ENCODE measurements around the gene SORCS1. TPM values are rescaled to one million over a fixed set of nuclear protein-coding genes. Genes with fewer than 3 reads are reported as not detected.

Gene SORCS1
- total and polyA plus RNA-seq, 2 experiments from 2014 or later: 2.9 to 8.9 TPM

DNA sequence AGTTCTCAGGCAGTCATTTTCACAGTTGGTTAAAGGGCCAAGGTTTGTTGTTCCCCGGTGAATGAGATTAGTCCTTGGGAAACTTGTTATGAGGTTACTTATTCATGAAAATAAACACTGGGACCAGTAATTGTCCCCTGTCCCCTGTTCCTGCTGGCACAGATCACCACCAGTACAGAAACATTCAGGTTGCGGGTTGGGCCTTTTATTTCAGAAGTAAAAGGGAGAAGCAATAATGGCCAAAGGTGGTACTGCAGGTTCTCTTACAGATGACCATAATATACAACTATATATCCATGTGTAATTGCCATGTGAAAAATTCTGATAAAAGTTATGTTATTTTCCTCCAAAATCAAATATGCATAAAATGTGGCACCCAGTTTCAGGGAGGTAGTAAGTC, 442.0 kb downstream of the SORCS1 start:
- peaks cover 12% of the 10 kb centered on the region; the same call in 2 of the 3 replicates for H3K4me1 Mint-ChIP-seq
- DNase-seq (ENCODE audit: low spot score) (peak; percentile 28), ATAC-seq (no peak; the same call in 2 of the 3 replicates)
- H3K9me3 Mint-ChIP-seq: peaks cover 2% of the 10 kb centered on the region; the same call in 1 of the 3 replicates
- no peaks in the 10 kb centered on the region for H3K27me3 Mint-ChIP-seq (ENCODE audit: insufficient read depth, low read depth, poor library complexity)
- peaks cover 9% of the 10 kb centered on the region for H3K36me3 Mint-ChIP-seq (ENCODE audit: low read depth)
- Histone ChIP-seq H3K4me3 (no peak overlapping the region), H3K9me2 (ENCODE audit: insufficient read depth) (no peaks in the 10 kb centered on the region), H4K20me1 (replicated peaks; ENCODE audit: insufficient read depth) (no peaks in the 10 kb centered on the region), H3K79me2 (replicated peaks; ENCODE audit: insufficient read depth) (no peaks in the 10 kb centered on the region), H3K27ac (ENCODE audit: low read depth) (no peak overlapping the region), H3K27me3 (ENCODE audit: insufficient read depth) (no peaks in the 10 kb centered on the region), H3K4me1 (ENCODE audit: insufficient read depth) (peaks cover 14% of the 10 kb centered on the region; the same call in 1 of the 2 replicates), H3F3A (replicated peaks; ENCODE audit: low read depth) (no peaks in the 10 kb centered on the region), H3K36me3 (ENCODE audit: insufficient read depth) (no peaks in the 10 kb centered on the region), H2AFZ (no peak overlapping the region), H3K4me2 (no peak overlapping the region)
- no peak overlapping the region for H3K27ac Mint-ChIP-seq
- no peak overlapping the region for H3K4me3 Mint-ChIP-seq
- TF ChIP-seq ZNF114 (CRISPR knock-in tag; IDR thresholded peaks at IDR 0.05) (no peak), CREB1 (CRISPR knock-in tag; IDR thresholded peaks at IDR 0.05; ENCODE audit: low read depth) (no peak)
- TF ChIP-seq, protein P1, sequence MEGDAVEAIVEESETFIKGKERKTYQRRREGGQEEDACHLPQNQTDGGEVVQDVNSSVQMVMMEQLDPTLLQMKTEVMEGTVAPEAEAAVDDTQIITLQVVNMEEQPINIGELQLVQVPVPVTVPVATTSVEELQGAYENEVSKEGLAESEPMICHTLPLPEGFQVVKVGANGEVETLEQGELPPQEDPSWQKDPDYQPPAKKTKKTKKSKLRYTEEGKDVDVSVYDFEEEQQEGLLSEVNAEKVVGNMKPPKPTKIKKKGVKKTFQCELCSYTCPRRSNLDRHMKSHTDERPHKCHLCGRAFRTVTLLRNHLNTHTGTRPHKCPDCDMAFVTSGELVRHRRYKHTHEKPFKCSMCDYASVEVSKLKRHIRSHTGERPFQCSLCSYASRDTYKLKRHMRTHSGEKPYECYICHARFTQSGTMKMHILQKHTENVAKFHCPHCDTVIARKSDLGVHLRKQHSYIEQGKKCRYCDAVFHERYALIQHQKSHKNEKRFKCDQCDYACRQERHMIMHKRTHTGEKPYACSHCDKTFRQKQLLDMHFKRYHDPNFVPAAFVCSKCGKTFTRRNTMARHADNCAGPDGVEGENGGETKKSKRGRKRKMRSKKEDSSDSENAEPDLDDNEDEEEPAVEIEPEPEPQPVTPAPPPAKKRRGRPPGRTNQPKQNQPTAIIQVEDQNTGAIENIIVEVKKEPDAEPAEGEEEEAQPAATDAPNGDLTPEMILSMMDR (conservative IDR thresholded peaks at IDR 0.05; ENCODE audit: low read depth in 2 of 2): peak in 1 of 2 experiments; percentile 35; a peak in 1 of 4 replicates

DNA sequence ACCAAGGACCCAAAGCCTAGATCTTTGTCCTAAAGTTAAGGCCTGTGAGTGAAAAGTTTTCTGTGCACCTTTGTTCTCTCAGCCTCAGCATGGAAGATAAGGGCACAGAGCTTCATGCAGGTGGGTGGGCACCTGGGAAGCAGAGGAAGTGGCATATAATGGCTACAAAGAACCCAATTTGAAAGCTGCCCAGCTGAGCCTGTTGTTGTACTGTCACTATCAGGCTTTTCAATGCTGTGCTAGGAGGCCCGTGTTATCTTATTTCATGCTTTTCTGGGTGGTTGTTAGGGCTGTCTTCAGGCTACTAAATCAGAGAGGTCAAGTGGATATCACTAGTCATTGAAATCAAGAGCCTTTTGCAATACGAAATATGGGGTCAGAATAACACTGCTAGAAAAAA, 443.8 kb downstream of the SORCS1 start:
- no peak overlapping the region for H3K4me3 ChIP-seq
- no peak overlapping the region for H3K4me2 ChIP-seq
- Mint-ChIP-seq H3K36me3 (ENCODE audit: low read depth) (peaks cover 9% of the 10 kb centered on the region), H3K27me3 (ENCODE audit: insufficient read depth, low read depth, poor library complexity) (no peaks in the 10 kb centered on the region), H3K4me3 (no peak overlapping the region), H3K9me3 (peaks cover 2% of the 10 kb centered on the region; the same call in 1 of the 3 replicates), H3K27ac (no peak overlapping the region), H3K4me1 (peaks cover 12% of the 10 kb centered on the region; the same call in 2 of the 3 replicates)
- H3K27me3 ChIP-seq (ENCODE audit: insufficient read depth): no peaks in the 10 kb centered on the region
- TF ChIP-seq EZH2 (IDR thresholded peaks at IDR 0.05; ENCODE audit: low read depth, unreplicated experiment): no peak
- TF ChIP-seq, protein P2, sequence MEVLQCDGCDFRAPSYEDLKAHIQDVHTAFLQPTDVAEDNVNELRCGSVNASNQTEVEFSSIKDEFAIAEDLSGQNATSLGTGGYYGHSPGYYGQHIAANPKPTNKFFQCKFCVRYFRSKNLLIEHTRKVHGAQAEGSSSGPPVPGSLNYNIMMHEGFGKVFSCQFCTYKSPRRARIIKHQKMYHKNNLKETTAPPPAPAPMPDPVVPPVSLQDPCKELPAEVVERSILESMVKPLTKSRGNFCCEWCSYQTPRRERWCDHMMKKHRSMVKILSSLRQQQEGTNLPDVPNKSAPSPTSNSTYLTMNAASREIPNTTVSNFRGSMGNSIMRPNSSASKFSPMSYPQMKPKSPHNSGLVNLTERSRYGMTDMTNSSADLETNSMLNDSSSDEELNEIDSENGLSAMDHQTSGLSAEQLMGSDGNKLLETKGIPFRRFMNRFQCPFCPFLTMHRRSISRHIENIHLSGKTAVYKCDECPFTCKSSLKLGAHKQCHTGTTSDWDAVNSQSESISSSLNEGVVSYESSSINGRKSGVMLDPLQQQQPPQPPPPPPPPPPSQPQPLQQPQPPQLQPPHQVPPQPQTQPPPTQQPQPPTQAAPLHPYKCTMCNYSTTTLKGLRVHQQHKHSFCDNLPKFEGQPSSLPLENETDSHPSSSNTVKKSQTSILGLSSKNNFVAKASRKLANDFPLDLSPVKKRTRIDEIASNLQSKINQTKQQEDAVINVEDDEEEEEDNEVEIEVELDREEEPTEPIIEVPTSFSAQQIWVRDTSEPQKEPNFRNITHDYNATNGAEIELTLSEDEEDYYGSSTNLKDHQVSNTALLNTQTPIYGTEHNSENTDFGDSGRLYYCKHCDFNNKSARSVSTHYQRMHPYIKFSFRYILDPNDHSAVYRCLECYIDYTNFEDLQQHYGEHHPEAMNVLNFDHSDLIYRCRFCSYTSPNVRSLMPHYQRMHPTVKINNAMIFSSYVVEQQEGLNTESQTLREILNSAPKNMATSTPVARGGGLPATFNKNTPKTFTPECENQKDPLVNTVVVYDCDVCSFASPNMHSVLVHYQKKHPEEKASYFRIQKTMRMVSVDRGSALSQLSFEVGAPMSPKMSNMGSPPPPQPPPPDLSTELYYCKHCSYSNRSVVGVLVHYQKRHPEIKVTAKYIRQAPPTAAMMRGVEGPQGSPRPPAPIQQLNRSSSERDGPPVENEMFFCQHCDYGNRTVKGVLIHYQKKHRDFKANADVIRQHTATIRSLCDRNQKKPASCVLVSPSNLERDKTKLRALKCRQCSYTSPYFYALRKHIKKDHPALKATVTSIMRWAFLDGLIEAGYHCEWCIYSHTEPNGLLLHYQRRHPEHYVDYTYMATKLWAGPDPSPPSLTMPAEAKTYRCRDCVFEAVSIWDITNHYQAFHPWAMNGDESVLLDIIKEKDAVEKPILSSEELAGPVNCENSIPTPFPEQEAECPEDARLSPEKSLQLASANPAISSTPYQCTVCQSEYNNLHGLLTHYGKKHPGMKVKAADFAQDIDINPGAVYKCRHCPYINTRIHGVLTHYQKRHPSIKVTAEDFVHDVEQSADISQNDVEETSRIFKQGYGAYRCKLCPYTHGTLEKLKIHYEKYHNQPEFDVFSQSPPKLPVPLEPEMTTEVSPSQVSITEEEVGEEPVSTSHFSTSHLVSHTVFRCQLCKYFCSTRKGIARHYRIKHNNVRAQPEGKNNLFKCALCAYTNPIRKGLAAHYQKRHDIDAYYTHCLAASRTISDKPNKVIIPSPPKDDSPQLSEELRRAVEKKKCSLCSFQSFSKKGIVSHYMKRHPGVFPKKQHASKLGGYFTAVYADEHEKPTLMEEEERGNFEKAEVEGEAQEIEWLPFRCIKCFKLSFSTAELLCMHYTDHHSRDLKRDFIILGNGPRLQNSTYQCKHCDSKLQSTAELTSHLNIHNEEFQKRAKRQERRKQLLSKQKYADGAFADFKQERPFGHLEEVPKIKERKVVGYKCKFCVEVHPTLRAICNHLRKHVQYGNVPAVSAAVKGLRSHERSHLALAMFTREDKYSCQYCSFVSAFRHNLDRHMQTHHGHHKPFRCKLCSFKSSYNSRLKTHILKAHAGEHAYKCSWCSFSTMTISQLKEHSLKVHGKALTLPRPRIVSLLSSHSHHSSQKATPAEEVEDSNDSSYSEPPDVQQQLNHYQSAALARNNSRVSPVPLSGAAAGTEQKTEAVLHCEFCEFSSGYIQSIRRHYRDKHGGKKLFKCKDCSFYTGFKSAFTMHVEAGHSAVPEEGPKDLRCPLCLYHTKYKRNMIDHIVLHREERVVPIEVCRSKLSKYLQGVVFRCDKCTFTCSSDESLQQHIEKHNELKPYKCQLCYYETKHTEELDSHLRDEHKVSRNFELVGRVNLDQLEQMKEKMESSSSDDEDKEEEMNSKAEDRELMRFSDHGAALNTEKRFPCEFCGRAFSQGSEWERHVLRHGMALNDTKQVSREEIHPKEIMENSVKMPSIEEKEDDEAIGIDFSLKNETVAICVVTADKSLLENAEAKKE (CRISPR knock-in tag; IDR thresholded peaks at IDR 0.05): 0 out of 2 replicates have a peak, but pooled peaks have one; percentile 30
- peaks cover 14% of the 10 kb centered on the region; the same call in 1 of the 2 replicates for H3K4me1 ChIP-seq (ENCODE audit: insufficient read depth)
- DNase-seq (ENCODE audit: low spot score): no peak
- H3K9me2 ChIP-seq (ENCODE audit: insufficient read depth): no peaks in the 10 kb centered on the region
- no peaks in the 10 kb centered on the region for H3K79me2 ChIP-seq (replicated peaks; ENCODE audit: insufficient read depth)
- no peaks in the 10 kb centered on the region for H3F3A ChIP-seq (replicated peaks; ENCODE audit: low read depth)
- H4K20me1 ChIP-seq (replicated peaks; ENCODE audit: insufficient read depth): no peaks in the 10 kb centered on the region
- H3K27ac ChIP-seq (ENCODE audit: low read depth): no peak overlapping the region
- peak; percentile 53; the same call in 2 of the 3 replicates for ATAC-seq
- H2AFZ ChIP-seq: no peak overlapping the region
- no peaks in the 10 kb centered on the region for H3K36me3 ChIP-seq (ENCODE audit: insufficient read depth)

All from GM23338 (cell line).